Esophagus squamous epithelium (tissue), 4 donors: ENCODE measurements around the gene LHPP.

ENCODE experiments used
- CTCF ChIP-seq, 6 experiments: fragments of 450-650 bp in 4 of 6; fragments of 200-600 bp in 2 of 6; sonication (generic) in 2 of 6; IDR thresholded peaks; one replicate each; pipeline ENCODE4 v1.5.1; 2016 to 2019; ENCODE audit warnings: antibody characterized with exemption in 6 of 6, mild to moderate bottlenecking in 4 of 6, moderate library complexity in 4 of 6
- POLR2A ChIP-seq, 4 donors: fragments of 450-650 bp; IDR thresholded peaks; one replicate each; pipeline ENCODE4 v1.6.1; 2017; ENCODE audit warnings: antibody characterized with exemption in 4 of 4, mild to moderate bottlenecking in 4 of 4, moderate library complexity in 3 of 4

GRCh38 chr10:124627866-124628675 lies 166.4 kb downstream of the LHPP start:
- TF ChIP-seq POLR2A (IDR thresholded peaks at IDR 0.05) (no peak), CTCF (IDR thresholded peaks at IDR 0.05) (no peak)
